AG08395 (cell line): Measurements from ENCODE around the gene CASS4.

Experiments
- DNase-seq: peaks from one replicate; pipeline ENCODE4 v3.0.0; 2012; ENCODE audit warnings: mixed read lengths, low spot score

Gene CASS4

GRCh38 chr20:56447227-56447626 is 35.2 kb downstream of the CASS4 start:
- DNase-seq, result no peak

- DNase-seq, result no peak
These were observed 37.4 kb downstream of the CASS4 start for GRCh38 chr20:56449459-56449858.

DNA sequence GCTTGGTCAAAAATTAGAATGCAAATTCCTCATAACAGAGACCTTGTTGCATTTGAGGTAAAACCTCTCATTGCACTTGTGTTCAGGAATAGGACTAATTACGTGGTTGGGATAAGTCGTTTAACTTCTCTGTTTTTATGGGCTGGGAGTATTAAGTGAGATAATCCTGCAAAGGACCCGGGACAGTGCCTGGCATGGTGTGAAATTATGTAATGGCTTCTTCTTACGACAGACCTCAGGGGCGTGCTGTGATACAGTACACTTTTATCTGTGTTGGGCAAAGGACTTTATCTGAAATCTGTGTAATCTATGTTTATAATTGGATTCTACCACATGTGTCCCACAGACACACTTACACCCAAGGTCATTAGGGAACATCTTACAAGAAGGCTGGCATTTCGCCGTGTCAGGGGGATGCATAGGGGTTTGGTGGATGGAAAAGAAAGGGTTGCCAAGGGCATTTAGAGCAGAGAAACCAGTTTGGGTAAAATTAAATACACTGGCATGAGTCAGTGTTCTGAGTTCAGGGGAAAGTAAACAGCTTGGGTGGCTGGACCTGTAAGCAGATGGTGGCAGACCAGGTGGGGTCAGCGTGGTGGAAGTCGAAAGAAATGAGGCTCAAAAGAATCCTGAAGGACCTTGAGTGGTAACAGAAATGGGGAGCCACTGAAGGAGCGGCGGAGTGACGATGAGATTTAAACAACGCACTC is 39.2 kb downstream of the CASS4 start:
- no peak for DNase-seq

DNA sequence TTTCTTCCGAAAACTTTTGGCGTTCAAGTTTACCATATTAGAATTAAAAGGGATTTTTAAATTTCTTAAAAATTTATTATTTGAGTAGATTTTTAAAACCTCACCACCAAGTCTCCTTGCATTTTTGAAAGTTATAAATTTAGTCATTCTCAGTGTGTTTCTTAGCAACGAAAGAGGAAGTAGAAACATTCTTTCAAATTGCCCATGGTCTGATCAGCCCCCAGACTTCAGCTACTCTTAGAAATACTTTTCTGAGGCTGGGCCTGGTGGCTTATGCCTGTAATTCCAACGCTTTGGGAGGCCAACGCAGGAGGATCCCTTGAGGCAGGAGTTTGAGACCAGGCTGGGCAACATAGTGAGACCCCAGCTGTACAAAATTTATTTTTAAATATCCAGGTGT is 41.3 kb downstream of the CASS4 start:
- DNase-seq, result no peak

DNA sequence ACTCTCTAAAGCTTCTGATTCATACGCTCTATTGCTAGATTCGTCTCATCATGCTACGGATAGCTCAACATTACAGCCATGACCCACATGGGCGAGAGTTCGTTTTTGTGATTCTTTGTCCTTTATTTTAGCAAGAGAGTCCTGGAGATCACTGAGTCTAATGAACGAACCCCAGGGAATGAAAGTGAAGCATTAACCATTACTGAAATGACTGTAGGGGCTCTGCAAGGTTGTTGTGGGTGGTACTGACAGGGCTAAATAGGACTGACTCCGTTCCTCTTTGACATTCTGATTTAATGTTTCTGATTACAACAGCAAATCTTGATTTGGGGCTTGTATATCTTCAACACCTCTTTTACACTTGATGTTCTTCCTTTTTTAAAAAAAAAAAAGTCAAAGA is 42.7 kb downstream of the CASS4 start:
- DNase-seq, result no peak

- no peak for DNase-seq
These were observed 46.3 kb downstream of the CASS4 start for GRCh38 chr20:56458206-56458821.

GRCh38 chr20:56460459-56460858 is 48.4 kb downstream of the CASS4 start:
- no peak for DNase-seq

- no peak for DNase-seq
These were observed 49.5 kb downstream of the CASS4 start for GRCh38 chr20:56461576-56461975.

GRCh38 chr20:56463428-56463827 is 51.4 kb downstream of the CASS4 start:
- no peak for DNase-seq

DNA sequence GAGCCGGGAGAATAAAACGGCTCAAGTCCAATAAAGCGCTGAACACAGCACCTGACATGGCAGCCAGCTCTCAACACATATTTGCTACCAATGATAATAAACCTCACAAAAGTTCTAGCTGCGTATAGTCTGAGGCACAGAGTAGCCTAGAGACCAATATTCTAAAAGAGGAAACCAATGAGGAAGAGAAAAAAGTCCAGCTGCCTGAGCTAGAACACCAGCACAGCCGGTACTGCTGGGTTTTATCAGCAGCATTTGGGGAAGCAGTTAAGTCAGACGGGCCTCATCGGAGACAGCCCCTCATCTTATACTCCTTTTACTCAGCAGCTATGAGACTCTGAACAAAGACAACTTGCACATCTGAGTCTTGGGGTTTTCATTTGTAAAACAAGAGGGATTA is 53.9 kb downstream of the CASS4 start:
- no peak for DNase-seq

DNA sequence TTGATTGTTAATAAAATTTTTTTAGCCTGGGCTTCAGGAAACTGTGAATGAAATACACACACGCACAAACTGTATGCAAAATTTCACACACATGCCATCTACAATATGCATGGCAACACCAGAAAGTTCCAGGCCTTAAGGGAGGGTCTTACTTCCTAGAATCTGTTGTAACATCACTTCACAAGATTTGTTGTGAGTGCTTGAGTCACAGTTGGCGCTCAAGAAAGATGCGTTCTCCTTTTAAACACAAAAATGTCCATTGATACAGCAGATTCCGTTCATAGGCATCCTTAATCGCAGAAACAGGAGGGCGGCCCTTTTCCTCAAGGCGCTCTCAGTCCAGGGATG is 55.9 kb downstream of the CASS4 start:
- no peak for DNase-seq

- DNase-seq, result peak; percentile 95
These were observed 56.4 kb downstream of the CASS4 start, which contains the start of gene RTF2 for GRCh38 chr20:56468316-56469076. Gene RTF2 (plus strand): TSS chr20:56468627. CDS start chr20:56468698, 71 bp downstream.

DNA sequence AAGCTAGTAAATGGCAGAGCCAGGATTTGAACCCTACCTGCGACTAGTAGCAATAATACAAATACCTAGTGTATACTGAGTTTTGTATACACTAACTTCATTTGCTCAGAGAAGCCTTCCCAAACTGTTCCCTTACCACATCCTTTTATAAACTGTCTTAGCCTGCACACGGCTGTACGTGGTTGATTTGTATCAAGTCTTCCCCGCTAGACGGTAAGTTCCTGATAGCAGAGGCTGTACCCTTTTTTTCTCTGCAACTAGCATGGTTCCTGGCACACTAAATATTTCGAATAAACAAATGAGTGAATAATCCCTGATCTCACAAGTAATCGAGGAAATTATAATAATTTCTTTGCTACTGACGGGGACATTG is 57.0 kb downstream of the CASS4 start:
- DNase-seq, result no peak

DNA sequence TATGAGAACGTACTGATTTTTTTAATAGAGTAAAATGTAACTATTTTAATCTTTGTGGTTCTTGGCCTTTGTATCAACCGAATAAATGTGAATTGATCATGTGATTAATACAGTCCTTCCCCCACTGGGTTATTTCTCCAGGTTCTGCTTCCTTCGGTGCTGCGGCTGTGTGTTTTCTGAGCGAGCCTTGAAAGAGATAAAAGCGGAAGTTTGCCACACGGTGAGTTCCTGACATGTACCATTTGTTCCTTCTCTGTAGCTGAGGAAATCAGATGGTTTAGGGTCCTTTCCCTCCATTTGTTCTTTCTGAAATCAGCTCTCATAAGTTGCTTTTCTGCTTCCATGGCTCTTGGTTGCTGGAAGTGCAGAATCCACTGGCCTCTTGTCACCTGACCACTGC is 71.9 kb downstream of the CASS4 start:
- DNase-seq, result no peak

- DNase-seq, result no peak
These were observed 75.2 kb downstream of the CASS4 start for GRCh38 chr20:56487216-56487615.

DNA sequence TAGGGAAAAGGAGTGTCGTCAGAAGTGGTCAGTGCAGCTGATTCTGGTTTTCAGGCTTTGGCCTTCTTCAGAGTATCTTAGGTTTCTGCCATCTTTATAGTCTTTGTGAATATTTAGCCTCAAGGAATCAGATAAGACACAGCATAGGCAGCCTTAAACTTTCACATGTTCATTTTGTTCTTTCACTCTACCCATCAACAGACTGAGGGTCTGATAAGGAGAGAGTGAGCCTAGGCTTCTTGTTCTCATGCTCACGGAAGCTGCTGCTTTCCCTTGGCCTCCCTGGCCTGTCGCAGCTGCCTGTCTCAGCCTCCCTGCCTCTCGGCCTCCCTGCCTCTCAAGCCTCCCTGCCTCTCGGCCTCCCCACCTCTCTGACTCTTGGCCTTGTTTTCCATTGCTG is 76.5 kb downstream of the CASS4 start:
- DNase-seq, result no peak

- no peak for DNase-seq
These were observed 89.1 kb downstream of the CASS4 start for GRCh38 chr20:56501116-56501515.

- no peak for DNase-seq
These were observed 91.9 kb downstream of the CASS4 start for GRCh38 chr20:56503916-56504315.

DNA sequence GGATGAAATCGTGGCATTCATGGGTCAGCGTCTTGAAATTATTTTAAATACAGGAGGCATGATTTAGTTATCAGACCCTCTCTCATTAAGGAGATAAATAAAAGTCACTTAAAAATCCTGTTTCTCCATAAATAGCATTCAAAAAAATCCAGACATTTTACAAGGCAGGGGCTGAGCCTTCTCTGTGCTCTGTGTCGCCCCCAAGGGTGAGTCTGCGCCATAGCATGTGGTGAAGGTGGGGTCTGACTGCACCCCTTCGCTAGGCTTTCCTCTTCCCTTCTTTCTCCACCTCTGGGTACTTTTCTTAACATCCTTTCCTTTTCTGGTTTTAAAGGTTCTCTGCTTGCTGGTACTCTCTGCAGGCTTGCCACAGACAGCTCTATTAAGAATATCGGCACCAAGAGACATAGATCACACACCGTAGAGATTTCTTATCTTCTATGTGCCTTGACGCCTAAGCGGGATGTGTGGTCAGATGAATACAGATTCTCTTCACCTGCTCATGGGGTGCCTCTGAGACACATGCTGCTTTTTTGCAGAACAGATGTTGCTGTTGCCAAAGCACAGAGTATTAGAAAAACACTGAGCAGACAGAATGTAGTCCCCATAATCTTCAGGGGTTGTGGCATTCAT is 92.4 kb downstream of the CASS4 start:
- peak; percentile 10 for DNase-seq

- DNase-seq, result no peak
These were observed 94.0 kb downstream of the CASS4 start for GRCh38 chr20:56506103-56506502.
